Epithelial cell of proximal tubule (primary cell): ENCODE results near the gene MAST4. TPM values are rescaled to one million over a fixed set of nuclear protein-coding genes. Genes with fewer than 3 reads are reported as not detected.
"Not testable (repeated sequence)": the region's sequence is repeated elsewhere in the genome, so short reads cannot be mapped to it uniquely, and the experiment has no call there.

Experiments used
- DNase-seq: peaks from one replicate; pipeline ENCODE4 v3.0.0-alpha.2; 2011; ENCODE audit warnings: low read depth
- H3K4me3 ChIP-seq: 2 replicates; pipeline ENCODE4 v1.5.1; 2011; ENCODE audit warnings: low read depth, mild to moderate bottlenecking, low read length
- CTCF ChIP-seq: conservative IDR thresholded peaks from 2 replicates; pipeline ENCODE4 v1.5.1; 2012; ENCODE audit warnings: low read depth, mild to moderate bottlenecking, low read length
- total RNA-seq: library from RNA; depleted of rRNA; stranded (reverse); fragments of >200 nt; gene quantifications from 2 replicates; pipeline ENCODE4 v1.2.3, GENCODE V29; 2015

The MAST4 gene
- total RNA-seq, 1 donor from 2014 or later = 17.3 TPM

DNA sequence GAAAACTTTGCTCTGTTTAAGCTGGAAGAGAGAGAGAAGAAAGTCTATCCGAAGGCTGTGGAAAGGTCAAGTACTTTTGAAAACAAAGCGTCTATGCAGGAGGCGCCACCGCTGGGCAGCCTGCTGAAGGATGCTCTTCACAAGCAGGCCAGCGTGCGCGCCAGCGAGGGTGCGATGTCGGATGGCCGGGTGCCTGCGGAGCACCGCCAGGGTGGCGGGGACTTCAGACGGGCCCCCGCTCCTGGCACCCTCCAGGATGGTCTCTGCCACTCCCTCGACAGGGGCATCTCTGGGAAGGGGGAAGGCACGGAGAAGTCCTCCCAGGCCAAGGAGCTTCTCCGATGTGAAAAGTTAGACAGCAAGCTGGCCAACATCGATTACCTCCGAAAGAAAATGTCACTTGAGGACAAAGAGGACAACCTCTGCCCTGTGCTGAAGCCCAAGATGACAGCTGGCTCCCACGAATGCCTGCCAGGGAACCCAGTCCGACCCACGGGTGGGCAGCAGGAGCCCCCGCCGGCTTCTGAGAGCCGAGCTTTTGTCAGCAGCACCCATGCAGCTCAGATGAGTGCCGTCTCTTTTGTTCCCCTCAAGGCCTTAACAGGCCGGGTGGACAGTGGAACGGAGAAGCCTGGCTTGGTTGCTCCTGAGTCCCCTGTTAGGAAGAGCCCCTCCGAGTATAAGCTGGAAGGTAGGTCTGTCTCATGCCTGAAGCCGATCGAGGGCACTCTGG, 567.8 kb downstream of the MAST4 start:
- TF ChIP-seq CTCF = no peak
- DNase-seq = no peak
- H3K4me3 ChIP-seq = no peak overlapping the region

- no peak for DNase-seq
- no peak for TF ChIP-seq CTCF
- no peak overlapping the region for H3K4me3 ChIP-seq
These were observed 568.8 kb downstream of the MAST4 start for GRCh38 chr5:67164856-67165525.

DNA sequence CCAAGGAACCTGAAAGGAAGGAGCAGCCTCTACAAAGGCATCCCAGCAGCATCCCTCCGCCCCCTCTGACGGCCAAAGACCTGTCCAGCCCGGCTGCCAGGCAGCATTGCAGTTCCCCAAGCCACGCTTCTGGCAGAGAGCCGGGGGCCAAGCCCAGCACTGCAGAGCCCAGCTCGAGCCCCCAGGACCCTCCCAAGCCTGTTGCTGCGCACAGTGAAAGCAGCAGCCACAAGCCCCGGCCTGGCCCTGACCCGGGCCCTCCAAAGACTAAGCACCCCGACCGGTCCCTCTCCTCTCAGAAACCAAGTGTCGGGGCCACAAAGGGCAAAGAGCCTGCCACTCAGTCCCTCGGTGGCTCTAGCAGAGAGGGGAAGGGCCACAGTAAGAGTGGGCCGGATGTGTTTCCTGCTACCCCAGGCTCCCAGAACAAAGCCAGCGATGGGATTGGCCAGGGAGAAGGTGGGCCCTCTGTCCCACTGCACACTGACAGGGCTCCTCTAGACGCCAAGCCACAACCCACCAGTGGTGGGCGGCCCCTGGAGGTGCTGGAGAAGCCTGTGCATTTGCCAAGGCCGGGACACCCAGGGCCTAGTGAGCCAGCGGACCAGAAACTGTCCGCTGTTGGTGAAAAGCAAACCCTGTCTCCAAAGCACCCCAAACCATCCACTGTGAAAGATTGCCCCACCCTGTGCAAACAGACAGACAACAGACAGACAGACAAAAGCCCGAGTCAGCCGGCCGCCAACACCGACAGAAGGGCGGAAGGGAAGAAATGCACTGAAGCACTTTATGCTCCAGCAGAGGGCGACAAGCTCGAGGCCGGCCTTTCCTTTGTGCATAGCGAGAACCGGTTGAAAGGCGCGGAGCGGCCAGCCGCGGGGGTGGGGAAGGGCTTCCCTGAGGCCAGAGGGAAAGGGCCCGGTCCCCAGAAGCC, 569.6 kb downstream of the MAST4 start:
- peak; percentile 46 for TF ChIP-seq CTCF
- DNase-seq = no peak
- H3K4me3 ChIP-seq = no peak overlapping the region

- DNase-seq = no peak
- TF ChIP-seq CTCF = no peak
- H3K4me3 ChIP-seq = no peak overlapping the region
These were observed 570.5 kb downstream of the MAST4 start for GRCh38 chr5:67166460-67167285.

DNA sequence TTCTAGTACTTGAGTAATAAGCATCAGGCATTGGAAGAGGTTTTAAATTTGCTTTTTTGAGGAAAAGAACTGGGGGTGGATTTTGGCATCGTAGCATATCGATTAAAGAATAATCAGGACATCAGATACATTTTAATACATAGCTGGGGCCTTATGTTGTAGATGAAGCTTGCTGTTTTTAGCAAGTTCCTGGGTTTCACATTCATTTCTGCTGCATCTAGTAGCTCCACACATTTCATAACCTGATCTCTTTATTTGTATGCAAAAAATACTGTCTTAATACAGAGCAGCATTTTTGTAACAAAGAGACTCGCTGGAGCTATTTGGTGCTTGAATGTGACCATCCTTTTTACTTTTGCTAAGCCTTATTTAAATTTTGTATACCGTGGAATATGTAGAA, 571.9 kb downstream of the MAST4 start:
- H3K4me3 ChIP-seq = no peak overlapping the region
- DNase-seq = no peak
- no peak for TF ChIP-seq CTCF

DNA sequence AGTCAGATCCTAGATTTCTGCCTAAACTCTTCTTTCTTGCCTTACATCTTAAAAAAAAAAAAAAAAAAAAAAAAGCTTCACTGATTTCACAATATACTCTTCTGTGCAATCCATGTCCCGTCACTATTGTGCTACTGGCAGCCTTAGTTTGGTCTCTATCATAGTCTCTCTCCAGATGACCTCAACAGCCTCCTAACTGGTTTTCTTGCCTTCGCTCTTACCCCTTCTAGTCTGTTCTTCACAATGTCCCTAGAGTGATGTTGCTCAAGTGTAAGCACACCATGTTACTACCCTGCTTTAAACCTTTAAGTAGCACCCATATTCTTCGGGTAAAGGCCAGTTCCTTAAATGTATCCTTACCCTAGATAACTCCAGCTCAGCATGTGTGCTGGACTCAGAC, 574.6 kb downstream of the MAST4 start:
- no peak overlapping the region for H3K4me3 ChIP-seq
- no peak for DNase-seq
- TF ChIP-seq CTCF = no peak

- not testable (repeated sequence) for DNase-seq, H3K4me3 ChIP-seq
These were observed 577.2 kb downstream of the MAST4 start for GRCh38 chr5:67173351-67173750.
